Measurements from ENCODE around the gene ITIH3.
A peak's percentile ranks its signal among the peaks of the same experiment; 100 is the strongest.

Gene ITIH3

GRCh38 chr3:52771702-52772101, 22.9 kb upstream of the ITIH3 start:
- H3K79me2 ChIP-seq (ENCODE audit: control insufficient read depth, insufficient read depth, low read length, poor library complexity), result peaks cover 5% of the 10 kb centered on the region
- H3K14ac ChIP-seq (ENCODE audit: low read length), result no peak overlapping the region
- H4K12ac ChIP-seq (ENCODE audit: low read depth, low read length), result peak overlapping the region; percentile 19
- no peak overlapping the region for H3K9ac ChIP-seq (ENCODE audit: low read length)
- no peak overlapping the region for H2AK5ac ChIP-seq (ENCODE audit: low read length)
- H3K79me1 ChIP-seq (ENCODE audit: low read length), result peaks cover 4% of the 10 kb centered on the region
- H2BK12ac ChIP-seq (ENCODE audit: low read length), result no peak overlapping the region
- H4K8ac ChIP-seq (ENCODE audit: low read depth, low read length), result peak overlapping the region; percentile 96
- H4K91ac ChIP-seq (ENCODE audit: low read depth, low read length), result no peak overlapping the region
- H3K23ac ChIP-seq (ENCODE audit: low read length), result no peak overlapping the region
- no peak overlapping the region for H3K4ac ChIP-seq (ENCODE audit: low read depth, low read length)
- WGBS (ENCODE audit: extremely low coverage, insufficient coverage, insufficient read length), result no CpG with 5 or more reads among the region's 10 CpGs
- no peak overlapping the region for H2BK5ac ChIP-seq (ENCODE audit: low read depth, low read length, poor library complexity)
- H2AFZ ChIP-seq (ENCODE audit: insufficient read depth, low read length, poor library complexity), result peak overlapping the region; percentile 17
- no peak overlapping the region for H3K27ac ChIP-seq (ENCODE audit: low read depth, low read length)
- DNase-seq, result no peak
- no peak overlapping the region for H3K18ac ChIP-seq (ENCODE audit: low read length)
- H3K4me1 ChIP-seq (ENCODE audit: control insufficient read depth in 1 of 2, insufficient read depth in 2 of 2, low read length in 2 of 2), result peaks cover 2 to 4% of the 10 kb centered on the region in 2 experiments
- no peak overlapping the region for H2BK120ac ChIP-seq (ENCODE audit: insufficient read depth, low read length, poor library complexity)
- no peaks in the 10 kb centered on the region for H3K27me3 ChIP-seq (ENCODE audit: insufficient read depth, low read length)
- H3K36me3 ChIP-seq (ENCODE audit: control insufficient read depth in 1 of 2, insufficient read depth in 2 of 2, low read length in 2 of 2), result peaks cover 5 to 9% of the 10 kb centered on the region in 2 experiments
- H3K4me3 ChIP-seq (ENCODE audit: low read depth, low read length), result no peak overlapping the region
- no peak overlapping the region for H3K4me2 ChIP-seq (ENCODE audit: low read length)
- no peaks in the 10 kb centered on the region for H3K9me3 ChIP-seq (ENCODE audit: insufficient read depth, low read depth, low read length)

GRCh38 chr3:52773361-52774065, 21.1 kb upstream of the ITIH3 start:
- Histone ChIP-seq H3K79me1 (ENCODE audit: low read length) (peaks cover 4% of the 10 kb centered on the region), H2AK5ac (ENCODE audit: low read length) (no peak overlapping the region), H3K4ac (ENCODE audit: low read depth, low read length) (no peak overlapping the region), H3K36me3 (ENCODE audit: control insufficient read depth in 1 of 2, insufficient read depth in 2 of 2, low read length in 2 of 2) (no peaks in the 10 kb centered on the region), H4K8ac (ENCODE audit: low read depth, low read length) (no peak overlapping the region), H3K18ac (ENCODE audit: low read length) (no peak overlapping the region), H3K9me3 (ENCODE audit: insufficient read depth, low read depth, low read length) (no peaks in the 10 kb centered on the region), H2BK12ac (ENCODE audit: low read length) (no peak overlapping the region), H3K4me2 (ENCODE audit: low read length) (no peak overlapping the region), H2BK120ac (ENCODE audit: insufficient read depth, low read length, poor library complexity) (no peak overlapping the region), H3K79me2 (ENCODE audit: control insufficient read depth, insufficient read depth, low read length, poor library complexity) (peaks cover 5% of the 10 kb centered on the region), H3K14ac (ENCODE audit: low read length) (no peak overlapping the region), H3K4me3 (ENCODE audit: low read depth, low read length) (no peak overlapping the region), H3K23ac (ENCODE audit: low read length) (no peak overlapping the region), H4K12ac (ENCODE audit: low read depth, low read length) (no peak overlapping the region), H4K91ac (ENCODE audit: low read depth, low read length) (no peak overlapping the region), H3K4me1 (ENCODE audit: control insufficient read depth in 1 of 2, insufficient read depth in 2 of 2, low read length in 2 of 2) (peaks cover 2 to 4% of the 10 kb centered on the region in 2 experiments), H2BK5ac (ENCODE audit: low read depth, low read length, poor library complexity) (no peak overlapping the region), H3K27me3 (ENCODE audit: insufficient read depth, low read length) (no peaks in the 10 kb centered on the region), H3K27ac (ENCODE audit: low read depth, low read length) (no peak overlapping the region), H2AFZ (ENCODE audit: insufficient read depth, low read length, poor library complexity) (no peak overlapping the region), H3K9ac (ENCODE audit: low read length) (no peak overlapping the region)
- WGBS (ENCODE audit: extremely low coverage, insufficient coverage, insufficient read length), result no CpG with 5 or more reads among the region's 13 CpGs
- no peak for DNase-seq

- Histone ChIP-seq H3K36me3 (ENCODE audit: control insufficient read depth in 1 of 2, insufficient read depth in 2 of 2, low read length in 2 of 2) (no peaks in the 10 kb centered on the region), H3K18ac (ENCODE audit: low read length) (no peak overlapping the region), H3K79me1 (ENCODE audit: low read length) (peaks cover 4% of the 10 kb centered on the region), H3K27me3 (ENCODE audit: insufficient read depth, low read length) (no peaks in the 10 kb centered on the region), H2BK120ac (ENCODE audit: insufficient read depth, low read length, poor library complexity) (no peak overlapping the region), H3K79me2 (ENCODE audit: control insufficient read depth, insufficient read depth, low read length, poor library complexity) (peaks cover 5% of the 10 kb centered on the region), H3K27ac (ENCODE audit: low read depth, low read length) (no peak overlapping the region), H3K9ac (ENCODE audit: low read length) (no peak overlapping the region), H2BK12ac (ENCODE audit: low read length) (no peak overlapping the region), H3K14ac (ENCODE audit: low read length) (no peak overlapping the region), H3K4ac (ENCODE audit: low read depth, low read length) (no peak overlapping the region), H3K4me3 (ENCODE audit: low read depth, low read length) (no peak overlapping the region), H4K91ac (ENCODE audit: low read depth, low read length) (no peak overlapping the region), H2AK5ac (ENCODE audit: low read length) (no peak overlapping the region), H3K4me2 (ENCODE audit: low read length) (no peak overlapping the region), H4K12ac (ENCODE audit: low read depth, low read length) (no peak overlapping the region), H3K9me3 (ENCODE audit: insufficient read depth, low read depth, low read length) (no peaks in the 10 kb centered on the region), H2BK5ac (ENCODE audit: low read depth, low read length, poor library complexity) (no peak overlapping the region), H3K23ac (ENCODE audit: low read length) (no peak overlapping the region), H4K8ac (ENCODE audit: low read depth, low read length) (no peak overlapping the region), H2AFZ (ENCODE audit: insufficient read depth, low read length, poor library complexity) (no peak overlapping the region), H3K4me1 (ENCODE audit: control insufficient read depth in 1 of 2, insufficient read depth in 2 of 2, low read length in 2 of 2) (peaks cover 2 to 4% of the 10 kb centered on the region in 2 experiments)
- DNase-seq, result no peak
- WGBS (ENCODE audit: extremely low coverage, insufficient coverage, insufficient read length), result no CpG with 5 or more reads among the region's 8 CpGs
Measured at GRCh38 chr3:52774066-52774713, 20.4 kb upstream of the ITIH3 start.

- no CpG with 5 or more reads among the region's 6 CpGs for WGBS (ENCODE audit: extremely low coverage, insufficient coverage, insufficient read length)
- Histone ChIP-seq H3K9me3 (ENCODE audit: insufficient read depth, low read depth, low read length) (no peaks in the 10 kb centered on the region), H2BK5ac (ENCODE audit: low read depth, low read length, poor library complexity) (no peak overlapping the region), H4K12ac (ENCODE audit: low read depth, low read length) (no peak overlapping the region), H4K91ac (ENCODE audit: low read depth, low read length) (no peak overlapping the region), H3K14ac (ENCODE audit: low read length) (no peak overlapping the region), H4K8ac (ENCODE audit: low read depth, low read length) (no peak overlapping the region), H3K9ac (ENCODE audit: low read length) (no peak overlapping the region), H3K23ac (ENCODE audit: low read length) (no peak overlapping the region), H3K4ac (ENCODE audit: low read depth, low read length) (no peak overlapping the region), H2BK12ac (ENCODE audit: low read length) (no peak overlapping the region), H3K27me3 (ENCODE audit: insufficient read depth, low read length) (no peaks in the 10 kb centered on the region), H3K79me2 (ENCODE audit: control insufficient read depth, insufficient read depth, low read length, poor library complexity) (peaks cover 4% of the 10 kb centered on the region), H2BK120ac (ENCODE audit: insufficient read depth, low read length, poor library complexity) (no peak overlapping the region), H3K4me3 (ENCODE audit: low read depth, low read length) (no peak overlapping the region), H2AK5ac (ENCODE audit: low read length) (no peak overlapping the region), H3K27ac (ENCODE audit: low read depth, low read length) (no peak overlapping the region), H2AFZ (ENCODE audit: insufficient read depth, low read length, poor library complexity) (no peak overlapping the region), H3K36me3 (ENCODE audit: control insufficient read depth in 1 of 2, insufficient read depth in 2 of 2, low read length in 2 of 2) (no peaks in the 10 kb centered on the region), H3K79me1 (ENCODE audit: low read length) (peaks cover 4% of the 10 kb centered on the region), H3K4me1 (ENCODE audit: control insufficient read depth in 1 of 2, insufficient read depth in 2 of 2, low read length in 2 of 2) (peaks cover 0 to 2% of the 10 kb centered on the region in 2 experiments), H3K18ac (ENCODE audit: low read length) (no peak overlapping the region), H3K4me2 (ENCODE audit: low read length) (no peak overlapping the region)
- no peak for DNase-seq
Measured at GRCh38 chr3:52774901-52775864, 19.4 kb upstream of the ITIH3 start.
